ENCODE results near the gene RDH13. TPM values are rescaled to one million over a fixed set of nuclear protein-coding genes. Genes with fewer than 3 reads are reported as not detected.
A peak's percentile ranks its signal among the peaks of the same experiment; 100 is the strongest.

RDH13 gene
- total and polyA plus RNA-seq, 11 donors, result 29.3 to 60.7 (median 39.4) TPM

- 80 to 82% (median 82%) methylated on average over 9 to 10 of the region's 10 CpGs for WGBS, 4 donors
- Histone ChIP-seq H3K4me1 (peaks cover 0 to 14% (median 0%) of the 10 kb centered on the region in 12 donors), H3K9me3 (peaks cover 0 to 5% (median 0%) of the 10 kb centered on the region in 12 donors), H3K27me3 (peaks cover 5 to 51% (median 26%) of the 10 kb centered on the region in 9 donors), H3K27ac (no peak overlapping the region), H3K36me3 (no peaks in the 10 kb centered on the region), H3K4me3 (no peak overlapping the region)
- ATAC-seq (no peak), DNase-seq (no peak)
- intact Hi-C loops (cut with DNase I), result no loop called here
- no peak for TF ChIP-seq CTCF (IDR thresholded peaks at IDR 0.05)
- TF ChIP-seq POLR2A (IDR thresholded peaks at IDR 0.05), result no peak
These were observed 7.6 kb upstream of the RDH13 start for GRCh38 chr19:55070466-55071128.

GRCh38 chr19:55069865-55070197 is 6.9 kb upstream of the RDH13 start:
- WGBS, 4 donors, result 94 to 100% (median 99%) methylated on average over 2 of the region's 2 CpGs
- no peak for ATAC-seq
- H3K4me3 ChIP-seq, result peak overlapping the region in 1 of 12 donors; percentile 33

GRCh38 chr19:55068950-55069864 is 6.3 kb upstream of the RDH13 start:
- TF ChIP-seq POLR2A (IDR thresholded peaks at IDR 0.05), result no peak
- TF ChIP-seq CTCF (IDR thresholded peaks at IDR 0.05), result no peak
- peak in 2 of 5 donors; percentile 43 to 65 for DNase-seq
- intact Hi-C loops (cut with DNase I), result no loop called here
- Histone ChIP-seq H3K36me3 (no peaks in the 10 kb centered on the region), H3K4me3 (peak overlapping the region in 9 of 12 donors; percentile 10 to 40 (median 24)), H3K9me3 (peaks cover 0 to 5% (median 0%) of the 10 kb centered on the region in 12 donors), H3K27me3 (peaks cover 5 to 44% (median 22%) of the 10 kb centered on the region in 9 donors), H3K4me1 (peaks cover 0 to 8% (median 0%) of the 10 kb centered on the region in 12 donors), H3K27ac (peak overlapping the region in 3 of 12 donors; percentile 12 to 41 (median 33))
- WGBS, 4 donors, result 7 to 10% (median 7%) methylated on average over 24 to 30 of the region's 30 CpGs
- peak; percentile 36 to 84 (median 66) for ATAC-seq

More at GRCh38 chr19:55069865-55070197, 6.9 kb upstream of the RDH13 start:
- no peak for DNase-seq
- intact Hi-C loops (cut with DNase I), result no loop called here
- TF ChIP-seq POLR2A (IDR thresholded peaks at IDR 0.05) (no peak), CTCF (IDR thresholded peaks at IDR 0.05) (no peak)
- Histone ChIP-seq H3K36me3 (no peaks in the 10 kb centered on the region), H3K27me3 (peaks cover 5 to 46% (median 22%) of the 10 kb centered on the region in 9 donors), H3K27ac (peak overlapping the region in 2 of 12 donors; percentile 12 to 41), H3K9me3 (peaks cover 0 to 5% (median 0%) of the 10 kb centered on the region in 12 donors), H3K4me1 (peaks cover 0 to 8% (median 0%) of the 10 kb centered on the region in 12 donors)

GRCh38 chr19:55067869-55068268 is 4.9 kb upstream of the RDH13 start:
- Histone ChIP-seq H3K27me3 (peaks cover 5 to 44% (median 22%) of the 10 kb centered on the region in 9 donors), H3K4me3 (no peak overlapping the region), H3K4me1 (peaks cover 0 to 8% (median 0%) of the 10 kb centered on the region in 12 donors), H3K36me3 (no peaks in the 10 kb centered on the region), H3K27ac (no peak overlapping the region), H3K9me3 (peaks cover 0 to 4% (median 0%) of the 10 kb centered on the region in 12 donors)
- TF ChIP-seq POLR2A (IDR thresholded peaks at IDR 0.05) (no peak), CTCF (IDR thresholded peaks at IDR 0.05) (no peak)
- 20 to 28% (median 24%) methylated on average over 3 of the region's 3 CpGs for WGBS, 4 donors
- intact Hi-C loops (cut with DNase I), result no loop called here
- DNase-seq (no peak), ATAC-seq (no peak)

Data from heart left ventricle (tissue), 16 donors.